Upper lobe of right lung (tissue), 1 donor: ENCODE results near the gene C2orf42. TPM values are rescaled to one million over a fixed set of nuclear protein-coding genes. Genes with fewer than 3 reads are reported as not detected.
"Not testable (repeated sequence)": the region's sequence is repeated elsewhere in the genome, so short reads cannot be mapped to it uniquely, and the experiment has no call there.

Experiments used
- ATAC-seq: fragments of 200-7000 bp; cut with Tn5 transposase; one replicate; pipeline ENCODE4 v1.9.1; 2020; ENCODE audit warnings: mild to moderate bottlenecking, moderate library complexity
- DNase-seq: peaks from one replicate; pipeline ENCODE4 v3.0.0-alpha.2; 2020
- H3K27ac ChIP-seq: fragments of 200-600 bp; one replicate; pipeline ENCODE4 v1.8.0; 2022
- H3K27me3 ChIP-seq: fragments of 200-600 bp; one replicate; pipeline ENCODE4 v1.8.0; 2022; ENCODE audit warnings: mild to moderate bottlenecking
- H3K36me3 ChIP-seq: fragments of 200-600 bp; one replicate; pipeline ENCODE4 v1.8.0; 2022
- H3K4me1 ChIP-seq: fragments of 200-600 bp; one replicate; pipeline ENCODE4 v1.8.0; 2022
- H3K4me3 ChIP-seq: fragments of 200-600 bp; one replicate; pipeline ENCODE4 v1.8.0; 2022; ENCODE audit warnings: mild to moderate bottlenecking
- H3K9me3 ChIP-seq: fragments of 200-600 bp; one replicate; pipeline ENCODE4 v1.8.0; 2022
- CTCF ChIP-seq: fragments of 200-600 bp; IDR thresholded peaks from one replicate; pipeline ENCODE4 v1.8.0; 2022; ENCODE audit warnings: antibody characterized with exemption
- intact Hi-C: fragments of 100-400 bp; cut with DNase I; formaldehyde crosslinking; loops from one replicate; pipeline ENCODE4 v1.11.0; 2022
- total RNA-seq: library from RNA; stranded (reverse); fragmentation: NEBNext Ultra II Directional; extraction: Animal tissue kit (Norgen Biotek cat#: 25700); gene quantifications from one replicate; pipeline ENCODE4 v1.2.1, GENCODE V29; 2021
- donor health status: DM: no; HTN: yes; CAD: no; lungs with severe emphysema.

C2orf42 gene
- total RNA-seq, 1 donor from 2014 or later = 9.6 TPM

DNA sequence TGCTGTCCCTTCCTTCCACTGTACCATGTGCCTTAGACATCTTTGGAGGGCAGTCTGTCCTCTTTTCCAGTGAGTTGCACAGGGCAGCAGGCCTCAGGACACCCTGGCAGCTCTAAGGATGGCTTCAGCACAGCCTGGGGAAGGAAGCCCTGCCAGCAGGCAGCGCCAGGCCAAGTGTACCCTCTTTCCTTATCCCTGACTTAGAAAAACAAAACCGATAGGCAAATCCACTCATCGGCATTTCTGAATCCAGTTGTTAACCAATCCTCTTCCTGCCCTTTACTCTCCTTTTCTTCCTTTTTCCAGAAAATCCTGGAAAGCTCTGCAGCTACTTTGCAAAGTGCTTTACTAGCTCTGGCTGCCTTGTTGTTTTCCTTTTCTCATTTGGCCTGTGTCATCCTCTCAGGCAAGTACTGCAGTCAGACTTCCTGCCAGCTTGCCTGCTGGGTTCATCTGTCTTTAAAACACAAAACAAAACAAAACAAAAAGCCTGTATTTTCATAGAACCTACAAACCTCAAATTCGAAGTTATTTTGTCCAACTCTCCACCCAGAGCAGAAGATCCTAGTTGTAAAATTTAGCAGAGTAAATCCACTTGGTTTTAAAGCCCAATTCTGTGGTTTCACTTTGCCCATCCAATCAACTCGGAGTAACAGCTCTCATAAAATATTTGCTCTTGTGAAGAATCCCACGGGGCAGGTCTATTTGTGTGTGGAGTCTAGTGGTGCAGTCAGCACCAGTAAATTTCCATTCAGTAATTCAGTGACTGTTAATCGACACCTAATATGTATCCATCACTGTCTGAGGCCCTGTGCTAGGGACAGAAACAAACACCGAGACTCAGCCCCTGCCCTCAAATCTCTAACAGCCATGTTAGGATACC, 58.3 kb downstream of the C2orf42 start:
- no peak for TF ChIP-seq CTCF
- Histone ChIP-seq H3K27ac (peak overlapping the region; percentile 93), H3K4me3 (peak overlapping the region; percentile 43), H3K27me3 (no peaks in the 10 kb centered on the region), H3K9me3 (no peaks in the 10 kb centered on the region), H3K36me3 (no peaks in the 10 kb centered on the region), H3K4me1 (peaks cover 57% of the 10 kb centered on the region)
- intact Hi-C loops = loop anchor here (5.0 kb wide), 1 partner anchor 45 kb away; the partner anchor contains the start of gene PCBP1
- DNase-seq (no peak), ATAC-seq (peak; percentile 74)

- Histone ChIP-seq H3K27ac (peak overlapping the region; percentile 93), H3K4me3 (peak overlapping the region; percentile 43), H3K4me1 (peaks cover 60% of the 10 kb centered on the region)
- not testable (repeated sequence) for H3K36me3 ChIP-seq, H3K9me3 ChIP-seq, H3K27me3 ChIP-seq, ATAC-seq, DNase-seq
- intact Hi-C loops = loop anchor here (5.0 kb wide), 1 partner anchor 44 kb away; the partner anchor contains the start of gene PCBP1
These were observed 59.3 kb downstream of the C2orf42 start for GRCh38 chr2:70131344-70132143.

DNA sequence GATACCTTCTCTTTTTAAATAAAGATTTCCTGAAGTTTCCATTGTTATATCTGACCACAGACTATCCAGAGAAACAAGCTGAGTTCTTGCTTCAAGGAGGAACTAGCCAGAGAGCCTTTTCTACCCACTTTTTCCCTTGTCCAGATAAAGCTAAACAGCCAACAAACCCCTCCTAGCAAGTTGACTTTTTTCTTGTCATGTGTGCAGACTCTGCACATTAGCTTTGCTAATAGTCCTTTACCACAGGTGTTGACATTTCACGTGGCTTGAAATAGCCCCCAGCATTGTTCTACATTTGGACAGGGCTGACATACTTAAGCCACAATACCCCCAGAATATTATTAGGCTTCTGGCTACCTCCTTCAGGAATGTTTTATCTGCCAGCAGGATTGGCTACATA, 62.8 kb downstream of the C2orf42 start:
- intact Hi-C loops = no loop called here
- no peak overlapping the region for H3K27ac ChIP-seq
- ATAC-seq (no peak), DNase-seq (no peak)
- no peak overlapping the region for H3K4me3 ChIP-seq
- no peaks in the 10 kb centered on the region for H3K27me3 ChIP-seq
- no peaks in the 10 kb centered on the region for H3K36me3 ChIP-seq
- no peak for TF ChIP-seq CTCF
- H3K9me3 ChIP-seq = no peaks in the 10 kb centered on the region
- H3K4me1 ChIP-seq = peaks cover 51% of the 10 kb centered on the region

DNA sequence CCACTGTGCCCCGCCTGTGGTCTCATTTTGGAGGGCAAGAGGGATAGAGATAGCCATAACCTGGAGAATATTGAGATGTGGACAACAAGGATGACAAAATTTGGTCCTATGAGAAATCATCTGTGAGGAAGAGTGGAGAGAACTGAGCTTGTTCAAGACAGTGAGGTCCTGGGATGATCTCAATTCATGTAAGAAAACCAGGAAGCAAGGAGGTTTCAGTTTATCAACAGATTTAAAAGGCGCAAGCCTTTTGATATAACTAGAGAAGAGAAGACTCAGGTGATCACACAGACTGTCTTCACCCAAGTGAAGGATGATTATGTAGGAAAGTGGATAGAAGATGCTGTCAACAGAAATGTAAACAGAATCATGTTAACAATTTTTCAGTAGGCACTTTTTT, 64.4 kb downstream of the C2orf42 start:
- no peaks in the 10 kb centered on the region for H3K36me3 ChIP-seq
- ATAC-seq (no peak), DNase-seq (no peak)
- no peaks in the 10 kb centered on the region for H3K9me3 ChIP-seq
- H3K27me3 ChIP-seq = no peaks in the 10 kb centered on the region
- no peak overlapping the region for H3K4me3 ChIP-seq
- intact Hi-C loops = no loop called here
- H3K4me1 ChIP-seq = peaks cover 37% of the 10 kb centered on the region
- no peak overlapping the region for H3K27ac ChIP-seq
- TF ChIP-seq CTCF = no peak

DNA sequence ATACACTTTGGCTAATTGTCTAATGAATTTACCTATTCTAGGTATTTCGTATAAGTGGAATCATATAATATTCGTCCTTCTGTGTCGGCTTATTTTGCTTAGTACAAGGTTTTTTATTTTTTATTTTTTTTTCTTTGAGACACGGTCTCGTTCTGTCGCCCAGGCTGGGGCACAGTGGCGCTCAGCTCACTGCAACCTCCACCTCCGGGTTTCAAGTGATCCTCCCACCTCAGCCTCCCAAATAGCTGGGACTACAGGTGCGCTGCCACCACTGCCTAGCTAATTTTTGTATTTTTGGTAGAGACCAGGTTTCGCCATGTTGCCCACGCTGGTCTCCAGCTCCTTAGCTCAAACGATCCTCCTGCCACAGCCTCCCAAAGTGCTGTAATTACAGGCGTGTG, 65.3 kb downstream of the C2orf42 start:
- no peaks in the 10 kb centered on the region for H3K36me3 ChIP-seq
- intact Hi-C loops = no loop called here
- no peaks in the 10 kb centered on the region for H3K27me3 ChIP-seq
- peak overlapping the region; percentile 100 for H3K27ac ChIP-seq
- DNase-seq = no peak
- ATAC-seq = no peak
- H3K4me1 ChIP-seq = peaks cover 31% of the 10 kb centered on the region
- H3K4me3 ChIP-seq = peak overlapping the region; percentile 66
- H3K9me3 ChIP-seq = no peaks in the 10 kb centered on the region
- no peak for TF ChIP-seq CTCF
